Stomach (tissue), 9 donors: ENCODE results near the gene PERM1. TPM values are rescaled to one million over a fixed set of nuclear protein-coding genes. Genes with fewer than 3 reads are reported as not detected.

ENCODE experiments used
- DNase-seq, 2 donors: peaks; one replicate each; pipeline versions ENCODE4 v3.0.0 to v3.0.0-alpha.2; 2013 to 2019
- H3K27ac ChIP-seq, 5 donors: fragments of 200-600 bp in 4 of 5; sonication (generic) in 4 of 5; one replicate each; pipeline ENCODE4 v1.5.1; 2013 to 2019; ENCODE audit warnings: mild to moderate bottlenecking in 1 of 5, moderate library complexity in 1 of 5
- H3K27me3 ChIP-seq, 3 donors: fragments of 200-600 bp; sonication (generic); one replicate each; pipeline ENCODE4 v1.5.1; 2017 to 2019; ENCODE audit warnings: mixed run types in 1 of 3
- H3K36me3 ChIP-seq, 4 donors: fragments of 200-600 bp; sonication (generic); 1 replicate in 3 of 4; 2 replicates in 1 of 4; pipeline ENCODE4 v1.5.1; 2016 to 2019
- H3K4me1 ChIP-seq, 4 donors: fragments of 200-600 bp; sonication (generic); one replicate each; pipeline ENCODE4 v1.5.1; 2016 to 2019
- H3K4me3 ChIP-seq, 4 donors: fragments of 200-600 bp; sonication (generic) in 3 of 4; one replicate each; pipeline ENCODE4 v1.5.1; 2016 to 2019; ENCODE audit warnings: mild to moderate bottlenecking in 1 of 4
- H3K9me3 ChIP-seq, 4 donors: fragments of 200-600 bp; sonication (generic); one replicate each; pipeline ENCODE4 v1.5.1; 2016 to 2019
- CTCF ChIP-seq, 7 experiments: fragments of 450-650 bp in 4 of 7; fragments of 200-600 bp in 3 of 7; sonication (generic) in 3 of 7; IDR thresholded peaks; one replicate each; pipeline ENCODE4 v1.5.1; 2016 to 2019; ENCODE audit warnings: antibody characterized with exemption in 7 of 7, control low read depth in 2 of 7, mild to moderate bottlenecking in 1 of 7
- EP300 ChIP-seq: sonication (generic); formaldehyde crosslinking; IDR thresholded peaks from one replicate; pipeline ENCODE4 v1.6.1; 2017; ENCODE audit warnings: antibody characterized with exemption
- POLR2A ChIP-seq, 4 donors: fragments of 450-650 bp; IDR thresholded peaks; one replicate each; pipeline ENCODE4 v1.6.1; 2016; ENCODE audit warnings: antibody characterized with exemption in 4 of 4, control low read depth in 2 of 4, mild to moderate bottlenecking in 1 of 4, moderate library complexity in 1 of 4
- POLR2AphosphoS5 ChIP-seq, 3 donors: sonication (generic); formaldehyde crosslinking; IDR thresholded peaks; one replicate each; pipeline ENCODE4 v1.6.1; 2016; ENCODE audit warnings: antibody characterized with exemption in 3 of 3
- WGBS, 5 donors: extraction: QIAGEN DNeasy Blood & Tissue Kit in 3 of 5; methylation state at CpG; one replicate each; pipeline versions ENCODE4 v1.1.5 to v1.1.7; 2013 to 2018; 5-methylcytosine and 5-hydroxymethylcytosine counted together
- intact Hi-C: fragments of 100-400 bp; cut with DNase I; formaldehyde crosslinking; loops from one replicate; pipeline ENCODE4 v1.15.1; 2023; ENCODE audit warnings: low total_unique reads
- polyA plus RNA-seq, 3 donors: library from polyadenylated mRNA; stranded (reverse); fragments of 200-250 nt; gene quantifications; one replicate each; pipeline ENCODE4 v1.2.3, GENCODE V29; 2013
- total RNA-seq, 5 donors: library from RNA; depleted of rRNA; stranded (reverse); fragments of >200 nt; gene quantifications; one replicate each; pipeline versions ENCODE4 v1.1.0 to v1.2.3, GENCODE V29; 2014 to 2016
- donor health status: healthy with polysubstance abuse.
- donor health status: Bipolar disorder and iron deficiency.
- donor health status: healthy.

PERM1 gene
- total and polyA plus RNA-seq, 8 donors: 0.37 to 0.88 (median 0.45) TPM; not detected in 4

- DNase-seq: peak in 1 of 2 donors; percentile 59
- H3K36me3 ChIP-seq: peaks cover 0 to 7% (median 0%) of the 10 kb centered on the region in 4 donors
- no peak overlapping the region for H3K27ac ChIP-seq
- 74 to 88% (median 81%) methylated on average over 14 to 27 of the region's 27 CpGs for WGBS, 5 donors
- TF ChIP-seq POLR2A (IDR thresholded peaks at IDR 0.05): no peak
- TF ChIP-seq EP300: no peak
- no peak for TF ChIP-seq CTCF (IDR thresholded peaks at IDR 0.05)
- no peak for TF ChIP-seq POLR2AphosphoS5 (IDR thresholded peaks at IDR 0.05)
- peaks cover 40 to 73% (median 55%) of the 10 kb centered on the region in 4 donors for H3K4me1 ChIP-seq
- peaks cover 0 to 22% (median 7%) of the 10 kb centered on the region in 3 donors for H3K27me3 ChIP-seq
- H3K4me3 ChIP-seq: no peak overlapping the region
- H3K9me3 ChIP-seq: no peaks in the 10 kb centered on the region
- intact Hi-C loops: no loop called here
Observed at GRCh38 chr1:1022302-1023009, 40.6 kb upstream of the PERM1 start.

GRCh38 chr1:1021920-1022259, 40.0 kb upstream of the PERM1 start:
- TF ChIP-seq CTCF (IDR thresholded peaks at IDR 0.05) (no peak), POLR2AphosphoS5 (IDR thresholded peaks at IDR 0.05) (no peak), EP300 (no peak)
- Histone ChIP-seq H3K4me3 (no peak overlapping the region), H3K36me3 (peaks cover 0 to 3% (median 0%) of the 10 kb centered on the region in 4 donors), H3K27me3 (peaks cover 0 to 22% (median 7%) of the 10 kb centered on the region in 3 donors), H3K27ac (peak overlapping the region in 2 of 5 donors; percentile 88 to 98), H3K9me3 (no peaks in the 10 kb centered on the region), H3K4me1 (peaks cover 40 to 73% (median 55%) of the 10 kb centered on the region in 4 donors)
- no peak for DNase-seq
- intact Hi-C loops: no loop called here
- WGBS, 5 donors: 82 to 89% (median 84%) methylated on average over 7 to 10 of the region's 10 CpGs

- Histone ChIP-seq H3K4me1 (peaks cover 40 to 70% (median 53%) of the 10 kb centered on the region in 4 donors), H3K27me3 (peaks cover 0 to 22% (median 7%) of the 10 kb centered on the region in 3 donors), H3K36me3 (peaks cover 0 to under 1% (median 0%) of the 10 kb centered on the region in 4 donors), H3K27ac (peak overlapping the region; percentile 34 to 98 (median 90)), H3K9me3 (no peaks in the 10 kb centered on the region), H3K4me3 (peak overlapping the region; percentile 75 to 89 (median 77))
- intact Hi-C loops: no loop called here
- 5 to 22% (median 14%) methylated on average over 18 to 33 of the region's 33 CpGs for WGBS, 5 donors
- DNase-seq: peak; percentile 80 to 93
- no peak for TF ChIP-seq CTCF (IDR thresholded peaks at IDR 0.05)
- no peak for TF ChIP-seq EP300
- TF ChIP-seq POLR2AphosphoS5 (IDR thresholded peaks at IDR 0.05): no peak
- TF ChIP-seq POLR2A (IDR thresholded peaks at IDR 0.05): no peak
Observed at GRCh38 chr1:1021010-1021919, 39.4 kb upstream of the PERM1 start.

DNA sequence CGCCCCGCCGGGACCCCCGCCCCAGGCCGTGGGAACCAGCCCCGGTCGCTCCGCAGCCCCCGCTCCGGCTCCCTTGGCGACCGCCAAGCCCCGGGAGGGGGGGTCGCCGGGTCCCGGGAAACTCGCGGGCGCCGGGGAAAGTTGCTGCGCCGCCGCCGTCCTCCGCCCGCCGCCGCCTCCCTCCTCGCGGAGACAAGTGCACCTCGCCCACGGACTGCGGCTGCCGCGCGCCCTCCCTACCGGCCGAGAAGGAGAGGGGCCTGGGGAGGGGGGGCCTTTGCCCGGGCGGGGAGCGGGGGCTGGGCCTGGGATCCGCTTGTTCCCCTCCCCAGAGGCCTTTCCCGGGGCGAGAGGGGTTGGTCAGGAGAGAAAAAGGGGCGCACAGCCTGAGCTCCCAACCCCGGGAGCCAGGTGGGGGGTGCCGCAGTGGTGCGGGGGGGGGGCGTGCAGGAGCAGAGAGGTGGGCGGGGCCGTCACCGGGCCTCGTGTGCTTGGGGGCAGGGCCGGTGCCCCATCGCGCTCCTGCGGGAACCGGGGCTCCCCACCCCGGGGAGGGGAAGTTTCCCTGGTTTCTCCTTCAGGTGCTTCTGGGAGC, 38.6 kb upstream of the PERM1 start:
- intact Hi-C loops: no loop called here
- DNase-seq: peak in 1 of 2 donors; percentile 69
- no peak for TF ChIP-seq CTCF (IDR thresholded peaks at IDR 0.05)
- TF ChIP-seq POLR2A (IDR thresholded peaks at IDR 0.05): no peak
- TF ChIP-seq EP300: no peak
- TF ChIP-seq POLR2AphosphoS5 (IDR thresholded peaks at IDR 0.05): no peak
- peak overlapping the region; percentile 34 to 98 (median 90) for H3K27ac ChIP-seq
- H3K36me3 ChIP-seq: no peaks in the 10 kb centered on the region
- H3K9me3 ChIP-seq: no peaks in the 10 kb centered on the region
- H3K4me1 ChIP-seq: peaks cover 39 to 63% (median 53%) of the 10 kb centered on the region in 4 donors
- H3K4me3 ChIP-seq: peak overlapping the region; percentile 75 to 89 (median 77)
- 0 to 2% (median 1%) methylated on average over 7 to 54 of the region's 59 CpGs for WGBS, 5 donors
- peaks cover 0 to 22% (median 7%) of the 10 kb centered on the region in 3 donors for H3K27me3 ChIP-seq
